Mucosa of descending colon (tissue), 3 donors: ENCODE results near the gene DET1. TPM values are rescaled to one million over a fixed set of nuclear protein-coding genes. Genes with fewer than 3 reads are reported as not detected.
A peak's percentile ranks its signal among the peaks of the same experiment; 100 is the strongest.
"Not testable (repeated sequence)": the region's sequence is repeated elsewhere in the genome, so short reads cannot be mapped to it uniquely, and the experiment has no call there.

Experiments used
- ATAC-seq: fragments of 200-7000 bp; cut with Tn5 transposase; one replicate; pipeline ENCODE4 v1.9.1; 2020; ENCODE audit warnings: mild to moderate bottlenecking, moderate library complexity
- DNase-seq, 3 donors: peaks; one replicate each; pipeline ENCODE4 v3.0.0-alpha.2; 2020
- H3K36me3 ChIP-seq: fragments of 200-600 bp; one replicate; pipeline ENCODE4 v1.8.0; 2021; ENCODE audit warnings: low read depth, mild to moderate bottlenecking
- H3K4me1 ChIP-seq: fragments of 200-600 bp; one replicate; pipeline ENCODE4 v1.8.0; 2021; ENCODE audit warnings: low read depth, mild to moderate bottlenecking
- H3K4me3 ChIP-seq: fragments of 200-600 bp; one replicate; pipeline ENCODE4 v1.8.0; 2021; ENCODE audit warnings: mild to moderate bottlenecking
- H3K9me3 ChIP-seq: fragments of 200-600 bp; one replicate; pipeline ENCODE4 v1.8.0; 2021; ENCODE audit warnings: mild to moderate bottlenecking
- CTCF ChIP-seq: fragments of 200-600 bp; IDR thresholded peaks from one replicate; pipeline ENCODE4 v1.8.0; 2022; ENCODE audit warnings: antibody characterized with exemption, mild to moderate bottlenecking
- intact Hi-C, 2 donors: fragments of 100-400 bp; cut with DNase I in 1 of 2; cut with micrococcal nuclease in 1 of 2; formaldehyde crosslinking; loops; one replicate each; pipeline versions ENCODE4 v1.11.0 to v1.11.1; 2022; cut with DNase I, micrococcal nuclease
- total RNA-seq, 3 donors: library from RNA; stranded (reverse); fragmentation: NEBNext Ultra II Directional in 2 of 3; extraction: Animal tissue kit (Norgen Biotek cat#: 25700) in 2 of 3; gene quantifications; one replicate each; pipeline versions ENCODE4 v1.2.1 to v1.2.4, GENCODE V29; 2021 to 2023
- donor health status: DM: no; HTN: no; CAD: no; lungs with moderate emphysema.
- donor health status: DM: no; HTN: no; CAD: no.
- donor health status: DM: no; HTN: yes; CAD: no.

Gene DET1
- total RNA-seq, 3 donors from 2014 or later: 3.9 to 8.4 (median 7.3) TPM

GRCh38 chr15:88482263-88482662 lies 64.2 kb downstream of the DET1 start:
- ATAC-seq: no peak
- TF ChIP-seq CTCF: no peak

GRCh38 chr15:88480981-88481380 lies 65.5 kb downstream of the DET1 start:
- Histone ChIP-seq H3K9me3 (no peaks in the 10 kb centered on the region), H3K4me3 (no peak overlapping the region), H3K4me1 (no peaks in the 10 kb centered on the region), H3K36me3 (no peaks in the 10 kb centered on the region)
- ATAC-seq: no peak
- intact Hi-C loops: no loop called here
- TF ChIP-seq CTCF: no peak
- DNase-seq: no peak

More at GRCh38 chr15:88482263-88482662, 64.2 kb downstream of the DET1 start:
- H3K4me3 ChIP-seq: no peak overlapping the region
- no peaks in the 10 kb centered on the region for H3K36me3 ChIP-seq
- intact Hi-C loops: no loop called here
- H3K9me3 ChIP-seq: no peaks in the 10 kb centered on the region
- no peak for DNase-seq
- H3K4me1 ChIP-seq: no peaks in the 10 kb centered on the region

- H3K36me3 ChIP-seq: no peaks in the 10 kb centered on the region
- intact Hi-C loops: loop anchor here in 1 of 2 donors (10.0 kb wide), 1 partner anchor 136 kb away; no protein-coding TSS in a partner anchor
- DNase-seq (no peak), ATAC-seq (no peak)
- no peak overlapping the region for H3K4me3 ChIP-seq
- no peaks in the 10 kb centered on the region for H3K4me1 ChIP-seq
- H3K9me3 ChIP-seq: no peaks in the 10 kb centered on the region
- no peak for TF ChIP-seq CTCF
Observed at GRCh38 chr15:88479169-88479568, 67.3 kb downstream of the DET1 start.

GRCh38 chr15:88477904-88478303 lies 68.6 kb downstream of the DET1 start:
- Histone ChIP-seq H3K4me3 (no peak overlapping the region), H3K9me3 (no peaks in the 10 kb centered on the region), H3K4me1 (no peaks in the 10 kb centered on the region), H3K36me3 (no peaks in the 10 kb centered on the region)
- intact Hi-C loops: loop anchor here in 1 of 2 donors (10.0 kb wide), 1 partner anchor 137 kb away; no protein-coding TSS in a partner anchor
- TF ChIP-seq CTCF: no peak
- no peak for DNase-seq
- ATAC-seq: no peak

- Histone ChIP-seq H3K4me1 (no peaks in the 10 kb centered on the region), H3K9me3 (no peaks in the 10 kb centered on the region), H3K36me3 (no peaks in the 10 kb centered on the region), H3K4me3 (no peak overlapping the region)
- intact Hi-C loops: loop anchor here in 1 of 2 donors (10.0 kb wide), 1 partner anchor 138 kb away; no protein-coding TSS in a partner anchor
- TF ChIP-seq CTCF: no peak
- ATAC-seq (no peak), DNase-seq (no peak)
Observed at GRCh38 chr15:88477126-88477525, 69.4 kb downstream of the DET1 start.

- peak; percentile 66 for ATAC-seq
- Histone ChIP-seq H3K4me3 (no peak overlapping the region), H3K9me3 (no peaks in the 10 kb centered on the region), H3K36me3 (no peaks in the 10 kb centered on the region), H3K4me1 (no peaks in the 10 kb centered on the region)
- intact Hi-C loops: loop anchor here in 1 of 2 donors (10.0 kb wide), 1 partner anchor 138 kb away; no protein-coding TSS in a partner anchor
- peak in 1 of 3 donors; percentile 28 for DNase-seq
- TF ChIP-seq CTCF: no peak
Observed at GRCh38 chr15:88476635-88477060, 69.8 kb downstream of the DET1 start.

GRCh38 chr15:88473661-88474293 lies 72.7 kb downstream of the DET1 start:
- intact Hi-C loops: loop anchor here in 1 of 2 donors (10.0 kb wide), 1 partner anchor 141 kb away; no protein-coding TSS in a partner anchor
- ATAC-seq, H3K36me3 ChIP-seq, H3K4me1 ChIP-seq, H3K9me3 ChIP-seq, H3K4me3 ChIP-seq, DNase-seq: not testable (repeated sequence)
